ENCODE measurements around the gene SHANK2.

Gene SHANK2

GRCh38 chr11:71240061-71240690 lies 12.2 kb downstream of the SHANK2 start:
- Mint-ChIP-seq H3K4me3 (no peak overlapping the region), H3K36me3 (ENCODE audit: low read depth) (no peaks in the 10 kb centered on the region), H3K4me1 (peaks cover 17% of the 10 kb centered on the region), H3K27me3 (ENCODE audit: low read depth) (peaks cover 48% of the 10 kb centered on the region), H3K27ac (no peak overlapping the region), H3K9me3 (no peaks in the 10 kb centered on the region)
- TF ChIP-seq, protein P1, sequence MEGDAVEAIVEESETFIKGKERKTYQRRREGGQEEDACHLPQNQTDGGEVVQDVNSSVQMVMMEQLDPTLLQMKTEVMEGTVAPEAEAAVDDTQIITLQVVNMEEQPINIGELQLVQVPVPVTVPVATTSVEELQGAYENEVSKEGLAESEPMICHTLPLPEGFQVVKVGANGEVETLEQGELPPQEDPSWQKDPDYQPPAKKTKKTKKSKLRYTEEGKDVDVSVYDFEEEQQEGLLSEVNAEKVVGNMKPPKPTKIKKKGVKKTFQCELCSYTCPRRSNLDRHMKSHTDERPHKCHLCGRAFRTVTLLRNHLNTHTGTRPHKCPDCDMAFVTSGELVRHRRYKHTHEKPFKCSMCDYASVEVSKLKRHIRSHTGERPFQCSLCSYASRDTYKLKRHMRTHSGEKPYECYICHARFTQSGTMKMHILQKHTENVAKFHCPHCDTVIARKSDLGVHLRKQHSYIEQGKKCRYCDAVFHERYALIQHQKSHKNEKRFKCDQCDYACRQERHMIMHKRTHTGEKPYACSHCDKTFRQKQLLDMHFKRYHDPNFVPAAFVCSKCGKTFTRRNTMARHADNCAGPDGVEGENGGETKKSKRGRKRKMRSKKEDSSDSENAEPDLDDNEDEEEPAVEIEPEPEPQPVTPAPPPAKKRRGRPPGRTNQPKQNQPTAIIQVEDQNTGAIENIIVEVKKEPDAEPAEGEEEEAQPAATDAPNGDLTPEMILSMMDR (IDR thresholded peaks at IDR 0.05; ENCODE audit: unreplicated experiment in 3 of 3), result no peak

- Mint-ChIP-seq H3K9me3 (no peaks in the 10 kb centered on the region), H3K27me3 (ENCODE audit: low read depth) (peaks cover 45% of the 10 kb centered on the region), H3K4me1 (peaks cover 17% of the 10 kb centered on the region), H3K27ac (no peak overlapping the region), H3K4me3 (no peak overlapping the region), H3K36me3 (ENCODE audit: low read depth) (no peaks in the 10 kb centered on the region)
- TF ChIP-seq, protein P1 (IDR thresholded peaks at IDR 0.05; ENCODE audit: unreplicated experiment in 3 of 3), result no peak
These were observed 12.8 kb downstream of the SHANK2 start for GRCh38 chr11:71239581-71239980.

- H3K9me3 Mint-ChIP-seq, result no peaks in the 10 kb centered on the region
- H3K27me3 Mint-ChIP-seq (ENCODE audit: low read depth), result peaks cover 38% of the 10 kb centered on the region
- no peaks in the 10 kb centered on the region for H3K36me3 Mint-ChIP-seq (ENCODE audit: low read depth)
- H3K4me3 Mint-ChIP-seq, result no peak overlapping the region
- H3K27ac Mint-ChIP-seq, result no peak overlapping the region
- TF ChIP-seq, protein P1 (IDR thresholded peaks at IDR 0.05; ENCODE audit: unreplicated experiment in 3 of 3), result no peak
- H3K4me1 Mint-ChIP-seq, result peaks cover 17% of the 10 kb centered on the region
These were observed 13.4 kb downstream of the SHANK2 start for GRCh38 chr11:71238941-71239340.

GRCh38 chr11:71238285-71238875 lies 14.0 kb downstream of the SHANK2 start:
- Mint-ChIP-seq H3K4me1 (peaks cover 17% of the 10 kb centered on the region), H3K9me3 (no peaks in the 10 kb centered on the region), H3K27ac (no peak overlapping the region), H3K4me3 (no peak overlapping the region), H3K36me3 (ENCODE audit: low read depth) (no peaks in the 10 kb centered on the region), H3K27me3 (ENCODE audit: low read depth) (peaks cover 36% of the 10 kb centered on the region)
- TF ChIP-seq, protein P1 (IDR thresholded peaks at IDR 0.05; ENCODE audit: unreplicated experiment in 3 of 3), result no peak

GRCh38 chr11:71237853-71238252 lies 14.5 kb downstream of the SHANK2 start:
- Mint-ChIP-seq H3K27ac (no peak overlapping the region), H3K27me3 (ENCODE audit: low read depth) (peaks cover 36% of the 10 kb centered on the region), H3K36me3 (ENCODE audit: low read depth) (no peaks in the 10 kb centered on the region), H3K4me3 (no peak overlapping the region), H3K9me3 (no peaks in the 10 kb centered on the region), H3K4me1 (peaks cover 14% of the 10 kb centered on the region)
- TF ChIP-seq, protein P1 (IDR thresholded peaks at IDR 0.05; ENCODE audit: unreplicated experiment in 3 of 3), result no peak

All from nephron (organoid).